K562 (cell line): ENCODE measurements around the gene MTG2.

Experiments
- CCAR2 ChIP-seq: fragments of 200-400 bp; formaldehyde crosslinking; IDR thresholded peaks from 2 replicates; pipeline ENCODE4 v1.6.1; 2017; ENCODE audit warnings: mild to moderate bottlenecking, low read depth, low read length
- CTCF ChIP-seq, 3 experiments: IDR thresholded peaks in 2 of 3; conservative IDR thresholded peaks in 1 of 3; 2 replicates each; pipeline ENCODE4 v1.5.1; 2011 to 2012; ENCODE audit warnings: low read length in 3 of 3, mild to moderate bottlenecking in 3 of 3, control low read depth in 2 of 3, improper control_type of control experiment in 1 of 3, inconsistent platforms in 1 of 3, low read depth in 1 of 3, mixed read lengths in 1 of 3, moderate library complexity in 1 of 3; ENCODE audit not compliant: insufficient read depth in 2 of 3
- EP300 ChIP-seq: IDR thresholded peaks from 2 replicates; pipeline ENCODE4 v1.6.1; 2012; ENCODE audit warnings: low read length, improper control_type of control experiment
- NR3C1 ChIP-seq: sonication (generic); formaldehyde crosslinking; IDR thresholded peaks from 2 replicates; pipeline ENCODE4 v1.8.1; 2022; ENCODE audit warnings: missing genetic modification reagents
- RCOR1 ChIP-seq, 2 experiments: IDR thresholded peaks; 2 replicates each; pipeline ENCODE4 v1.6.1; 2012; ENCODE audit warnings: low read depth in 2 of 2, low read length in 2 of 2, borderline replicate concordance in 1 of 2, improper control_type of control experiment in 1 of 2
- TBP ChIP-seq: optimal IDR thresholded peaks from 2 replicates; pipeline ENCODE3; 2011; ENCODE audit warnings: low read depth, low read length, improper control_type of control experiment
- ZBTB7A ChIP-seq: IDR thresholded peaks from 2 replicates; pipeline ENCODE4 v1.6.1; 2011; ENCODE audit warnings: low read depth, mild to moderate bottlenecking, low read length, moderate library complexity, borderline replicate concordance; ENCODE audit not compliant: control insufficient read depth
- ZBTB8A ChIP-seq: fragments of 450-650 bp; IDR thresholded peaks from 2 replicates; pipeline ENCODE4 v1.6.1; 2018; ENCODE audit warnings: mild to moderate bottlenecking, moderate library complexity; ENCODE audit not compliant: partially characterized antibody
- ZNF76 ChIP-seq: fragments of 250-450 bp; sonication (Bioruptor Pico); IDR thresholded peaks from 2 replicates; pipeline ENCODE4 v1.4.0; 2020; ENCODE audit warnings: mild to moderate bottlenecking, moderate library complexity, borderline replicate concordance
- TF ChIP-seq, protein P1 (sequence below): fragments of 450-650 bp; IDR thresholded peaks from 2 replicates; pipeline ENCODE4 v1.6.1; 2018; ENCODE audit not compliant: partially characterized antibody

DNA sequence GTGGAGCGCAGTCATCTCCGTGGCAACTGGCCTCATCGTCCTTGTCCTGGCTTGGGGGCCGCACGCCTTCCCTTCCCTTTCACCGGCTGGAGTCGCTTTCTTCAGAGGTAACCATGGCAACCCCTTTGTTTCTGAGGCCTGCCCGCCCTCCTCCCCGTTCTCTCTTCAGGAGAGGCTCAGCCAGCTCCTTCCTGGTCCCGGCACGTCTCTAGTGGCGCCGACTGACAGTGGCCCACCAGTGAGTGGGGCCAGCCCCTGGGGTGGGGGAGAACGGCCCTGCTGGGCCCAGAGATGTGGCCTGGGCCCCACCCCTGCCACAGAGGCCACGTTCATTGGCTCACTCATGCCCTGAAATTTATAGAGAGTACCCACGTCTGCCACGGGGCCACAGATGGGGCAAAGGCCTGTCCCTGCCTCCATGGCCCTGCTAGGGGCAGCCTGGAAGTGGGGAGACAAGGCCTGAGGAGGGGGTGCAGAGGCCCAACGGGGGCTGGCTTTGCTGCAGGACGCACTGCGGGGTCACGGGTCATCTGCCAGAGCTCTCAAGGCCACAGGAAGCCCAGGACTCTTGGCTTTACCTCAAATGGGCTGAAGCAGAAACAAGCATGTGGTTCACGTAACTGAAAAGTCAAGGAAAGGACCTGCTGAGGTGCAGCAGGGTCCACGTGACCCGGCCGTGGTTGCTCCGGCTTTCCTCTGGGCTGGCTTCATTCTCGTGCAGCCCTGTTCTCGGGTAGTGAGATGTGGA, 54.1 kb downstream of the MTG2 start:
- TF ChIP-seq TBP: no peak
- TF ChIP-seq ZNF76: no peak
- TF ChIP-seq, protein P1, sequence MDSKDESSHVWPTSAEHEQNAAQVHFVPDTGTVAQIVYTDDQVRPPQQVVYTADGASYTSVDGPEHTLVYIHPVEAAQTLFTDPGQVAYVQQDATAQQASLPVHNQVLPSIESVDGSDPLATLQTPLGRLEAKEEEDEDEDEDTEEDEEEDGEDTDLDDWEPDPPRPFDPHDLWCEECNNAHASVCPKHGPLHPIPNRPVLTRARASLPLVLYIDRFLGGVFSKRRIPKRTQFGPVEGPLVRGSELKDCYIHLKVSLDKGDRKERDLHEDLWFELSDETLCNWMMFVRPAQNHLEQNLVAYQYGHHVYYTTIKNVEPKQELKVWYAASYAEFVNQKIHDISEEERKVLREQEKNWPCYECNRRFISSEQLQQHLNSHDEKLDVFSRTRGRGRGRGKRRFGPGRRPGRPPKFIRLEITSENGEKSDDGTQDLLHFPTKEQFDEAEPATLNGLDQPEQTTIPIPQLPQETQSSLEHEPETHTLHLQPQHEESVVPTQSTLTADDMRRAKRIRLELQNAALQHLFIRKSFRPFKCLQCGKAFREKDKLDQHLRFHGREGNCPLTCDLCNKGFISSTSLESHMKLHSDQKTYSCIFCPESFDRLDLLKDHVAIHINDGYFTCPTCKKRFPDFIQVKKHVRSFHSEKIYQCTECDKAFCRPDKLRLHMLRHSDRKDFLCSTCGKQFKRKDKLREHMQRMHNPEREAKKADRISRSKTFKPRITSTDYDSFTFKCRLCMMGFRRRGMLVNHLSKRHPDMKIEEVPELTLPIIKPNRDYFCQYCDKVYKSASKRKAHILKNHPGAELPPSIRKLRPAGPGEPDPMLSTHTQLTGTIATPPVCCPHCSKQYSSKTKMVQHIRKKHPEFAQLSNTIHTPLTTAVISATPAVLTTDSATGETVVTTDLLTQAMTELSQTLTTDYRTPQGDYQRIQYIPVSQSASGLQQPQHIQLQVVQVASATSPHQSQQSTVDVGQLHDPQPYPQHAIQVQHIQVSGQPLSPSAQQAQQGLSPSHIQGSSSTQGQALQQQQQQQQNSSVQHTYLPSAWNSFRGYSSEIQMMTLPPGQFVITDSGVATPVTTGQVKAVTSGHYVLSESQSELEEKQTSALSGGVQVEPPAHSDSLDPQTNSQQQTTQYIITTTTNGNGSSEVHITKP: no peak
- no peak for TF ChIP-seq EP300
- no peak for TF ChIP-seq CTCF (IDR thresholded peaks at IDR 0.05 in 2 of 3, conservative IDR thresholded peaks at IDR 0.05 in 1 of 3; ENCODE audit: insufficient read depth in 2 of 3, low read depth in 1 of 3, low read length in 3 of 3)
- TF ChIP-seq NR3C1: no peak
- TF ChIP-seq ZBTB7A: no peak
- TF ChIP-seq ZBTB8A: no peak
- no peak for TF ChIP-seq RCOR1 (IDR thresholded peaks at IDR 0.05; ENCODE audit: borderline replicate concordance in 1 of 2, low read depth in 2 of 2, low read length in 2 of 2)
- TF ChIP-seq CCAR2: no peak
